Stimulated activated CD4-positive, alpha-beta T cell treated with anti-CD3 and anti-CD28 coated beads, Interleukin-12 subunit alpha, Interleukin-12 subunit beta, amount 100 ng/mL, for 24 hours (primary cell): ENCODE measurements around the gene CD8B2.
"Not testable (repeated sequence)": the region's sequence is repeated elsewhere in the genome, so short reads cannot be mapped to it uniquely, and the experiment has no call there.

Experiments
- DNase-seq, 2 experiments: peaks; one replicate each; pipeline ENCODE4 v3.0.0-alpha.2; 2020; ENCODE audit warnings: low read depth in 2 of 2

CD8B2 gene

GRCh38 chr2:106551417-106552130 lies 64.4 kb downstream of the CD8B2 start:
- DNase-seq: no peak

- DNase-seq: no peak
Observed at GRCh38 chr2:106552921-106553320, 65.8 kb downstream of the CD8B2 start.

DNA sequence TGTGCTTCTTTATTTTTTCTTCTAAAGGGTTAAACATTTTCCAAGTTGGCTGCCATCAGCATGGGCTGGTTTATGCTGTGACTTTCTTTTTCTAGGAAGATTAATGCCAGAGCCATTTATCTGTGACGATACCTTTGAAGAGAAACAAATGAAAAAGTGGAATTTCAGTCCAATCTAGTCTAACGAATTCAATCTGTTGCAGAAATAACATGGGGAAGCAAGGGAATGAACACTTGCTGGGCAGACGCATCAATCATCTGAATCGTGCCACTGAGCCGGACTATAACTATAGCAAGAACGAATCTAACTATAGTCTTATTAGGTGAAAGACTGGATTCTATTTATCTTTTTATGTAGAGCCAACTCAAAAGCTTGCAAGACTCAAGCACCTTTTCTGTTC lies 66.2 kb downstream of the CD8B2 start:
- DNase-seq: no peak

GRCh38 chr2:106554411-106554810 lies 67.2 kb downstream of the CD8B2 start:
- no peak for DNase-seq

- DNase-seq: no peak
Observed at GRCh38 chr2:106555053-106555452, 67.9 kb downstream of the CD8B2 start.

GRCh38 chr2:106559786-106560185 lies 72.6 kb downstream of the CD8B2 start:
- DNase-seq: not testable (repeated sequence)

DNA sequence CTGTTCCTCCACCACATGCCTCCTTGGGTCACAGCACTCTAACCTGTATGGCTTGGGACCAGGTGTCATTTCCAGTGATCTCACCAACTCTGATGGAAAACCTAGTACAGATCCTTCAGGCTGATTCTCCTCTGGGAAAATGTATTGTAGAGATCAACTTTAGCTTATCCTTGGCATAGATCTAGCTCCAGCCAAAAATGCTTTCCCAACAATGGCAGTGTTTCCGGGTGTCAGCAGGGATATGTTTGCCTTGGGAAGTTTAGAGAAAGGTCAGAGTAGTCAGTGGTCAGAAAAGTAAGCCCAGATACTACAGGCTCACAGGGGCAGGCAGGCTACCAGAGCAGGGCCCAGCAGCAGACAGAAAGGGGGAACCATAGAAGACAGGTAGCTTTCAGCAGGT lies 73.6 kb downstream of the CD8B2 start:
- no peak for DNase-seq

DNA sequence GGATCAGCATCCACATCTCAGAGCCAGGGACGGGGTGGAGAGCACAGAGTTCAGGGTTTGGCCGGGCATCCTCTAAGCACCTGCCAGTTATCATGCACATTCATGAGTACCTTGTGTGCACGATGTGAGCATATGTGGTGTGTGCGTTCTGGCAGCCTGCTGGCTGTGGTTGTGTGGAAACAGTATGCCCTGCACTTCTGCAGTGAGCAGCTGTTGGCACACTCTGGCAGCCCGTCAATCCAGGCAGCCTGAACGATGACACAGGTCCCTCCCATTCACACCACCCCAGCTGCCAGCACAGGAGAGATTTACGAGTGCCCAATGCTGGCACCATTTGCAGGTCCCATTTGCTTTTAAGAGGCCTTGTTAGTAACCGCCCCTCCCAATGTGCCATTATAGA lies 74.2 kb downstream of the CD8B2 start:
- no peak for DNase-seq

DNA sequence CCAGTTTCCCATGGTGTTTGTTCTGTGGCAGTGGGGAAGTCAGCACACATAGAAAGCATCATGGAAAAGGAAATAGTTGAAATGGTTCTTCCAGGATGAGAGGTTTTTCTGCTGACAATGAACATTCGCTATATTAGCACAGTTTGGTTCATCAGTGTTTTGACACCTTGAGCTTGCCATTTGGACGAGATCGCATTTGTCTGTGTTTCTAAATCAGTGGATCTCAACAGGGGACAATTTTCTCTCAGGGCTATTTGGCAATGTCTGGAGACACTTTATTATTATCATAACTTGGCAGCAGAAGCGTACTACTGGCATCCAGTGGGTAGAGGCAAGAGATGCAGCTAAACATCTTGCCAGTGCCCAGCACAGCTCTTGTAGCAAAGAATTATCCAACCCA lies 74.6 kb downstream of the CD8B2 start:
- no peak for DNase-seq

GRCh38 chr2:106562268-106563186 lies 75.4 kb downstream of the CD8B2 start:
- no peak for DNase-seq

- DNase-seq: no peak
Observed at GRCh38 chr2:106563195-106563594, 76.0 kb downstream of the CD8B2 start.

GRCh38 chr2:106565599-106565998 lies 78.4 kb downstream of the CD8B2 start:
- no peak for DNase-seq

- DNase-seq: no peak
Observed at GRCh38 chr2:106566050-106566449, 78.9 kb downstream of the CD8B2 start.

- not testable (repeated sequence) for DNase-seq
Observed at GRCh38 chr2:106566484-106566883, 79.3 kb downstream of the CD8B2 start.

GRCh38 chr2:106570316-106570715 lies 83.2 kb downstream of the CD8B2 start:
- DNase-seq: no peak
